CD14-positive monocyte (primary cell): ENCODE data around the gene MACROD2. TPM values are rescaled to one million over a fixed set of nuclear protein-coding genes. Genes with fewer than 3 reads are reported as not detected.

Experiments used
- DNase-seq, 3 donors: peaks; one replicate each; pipeline ENCODE4 v3.0.0-alpha.2; 2011 to 2022
- H2AFZ ChIP-seq: 2 replicates; pipeline ENCODE4 v1.6.0; 2012; ENCODE audit warnings: mild to moderate bottlenecking, low read depth, low read length, inconsistent platforms; ENCODE audit not compliant: insufficient read depth, poor library complexity, severe bottlenecking
- H3K27ac ChIP-seq, 2 donors: 1 replicate in 1 of 2; 2 replicates in 1 of 2; pipeline ENCODE4 v1.5.1; 2012 to 2013; ENCODE audit warnings: low read length in 2 of 2, control low read depth in 1 of 2, inconsistent platforms in 1 of 2, low read depth in 1 of 2, mild to moderate bottlenecking in 1 of 2
- H3K27me3 ChIP-seq, 2 donors: one replicate each; pipeline versions ENCODE4 v1.6.0 to v1.6.1; 2011 to 2013; ENCODE audit warnings: low read length in 2 of 2; ENCODE audit not compliant: control insufficient read depth in 2 of 2, insufficient read depth in 2 of 2
- H3K36me3 ChIP-seq, 2 donors: replicated peaks in 1 of 2; 1 replicate in 1 of 2; 2 replicates in 1 of 2; pipeline versions ENCODE4 v1.5.1 to v1.6.1; 2012 to 2013; ENCODE audit warnings: low read length in 2 of 2, control low read depth in 1 of 2, inconsistent platforms in 1 of 2, mild to moderate bottlenecking in 1 of 2; ENCODE audit not compliant: insufficient read depth in 2 of 2, control insufficient read depth in 1 of 2
- H3K4me1 ChIP-seq, 2 donors: 1 replicate in 1 of 2; 2 replicates in 1 of 2; pipeline versions ENCODE4 v1.5.1 to v1.6.1; 2012 to 2013; ENCODE audit warnings: low read length in 2 of 2, control low read depth in 1 of 2, inconsistent platforms in 1 of 2, mild to moderate bottlenecking in 1 of 2, moderate library complexity in 1 of 2; ENCODE audit not compliant: insufficient read depth in 2 of 2, control insufficient read depth in 1 of 2
- H3K4me2 ChIP-seq: replicated peaks from 2 replicates; pipeline ENCODE3; 2012; ENCODE audit warnings: low read length, moderate library complexity, mild to moderate bottlenecking; ENCODE audit not compliant: poor library complexity, severe bottlenecking; ENCODE audit errors: extremely low read depth
- H3K4me3 ChIP-seq, 3 experiments: fragments of 200-600 bp in 1 of 3; sonication (generic) in 1 of 3; replicated peaks in 1 of 3; 1 replicate in 2 of 3; 2 replicates in 1 of 3; pipeline ENCODE4 v1.5.1; 2011 to 2013; ENCODE audit warnings: low read length in 3 of 3, mild to moderate bottlenecking in 3 of 3, control low read depth in 2 of 3, low read depth in 2 of 3, inconsistent platforms in 1 of 3, moderate library complexity in 1 of 3
- H3K79me2 ChIP-seq: 2 replicates; pipeline ENCODE4 v1.6.0; 2012; ENCODE audit warnings: mild to moderate bottlenecking, control low read depth, inconsistent platforms, low read length, moderate library complexity; ENCODE audit not compliant: insufficient read depth
- H3K9ac ChIP-seq: 2 replicates; pipeline ENCODE4 v1.6.0; 2017; ENCODE audit warnings: low read length, mild to moderate bottlenecking; ENCODE audit not compliant: insufficient read depth, poor library complexity, severe bottlenecking
- H3K9me3 ChIP-seq, 2 donors: replicated peaks in 1 of 2; 1 replicate in 1 of 2; 2 replicates in 1 of 2; pipeline versions ENCODE4 v1.5.1 to v1.6.1; 2012 to 2013; ENCODE audit warnings: low read length in 2 of 2, control low read depth in 1 of 2; ENCODE audit not compliant: control insufficient read depth in 1 of 2, insufficient read depth in 1 of 2
- H4K20me1 ChIP-seq: 2 replicates; pipeline ENCODE4 v1.6.0; 2012; ENCODE audit warnings: mild to moderate bottlenecking, low read length, control low read depth, moderate library complexity; ENCODE audit not compliant: insufficient read depth
- H3K27ac Mint-ChIP-seq, 7 donors: one replicate each; pipeline ENCODE4 v1.8.0; 2020; ENCODE audit warnings: mild to moderate bottlenecking in 7 of 7, mixed read lengths in 7 of 7, moderate library complexity in 6 of 7, inconsistent platforms in 2 of 7
- H3K27me3 Mint-ChIP-seq, 3 donors: one replicate each; pipeline ENCODE4 v1.8.0; 2021 to 2022; ENCODE audit warnings: low read depth in 3 of 3, mild to moderate bottlenecking in 3 of 3, mixed read lengths in 3 of 3, moderate library complexity in 3 of 3, inconsistent platforms in 1 of 3
- H3K36me3 Mint-ChIP-seq, 2 donors: one replicate each; pipeline ENCODE4 v1.8.0; 2020; ENCODE audit warnings: mixed read lengths in 2 of 2, inconsistent platforms in 1 of 2, mild to moderate bottlenecking in 1 of 2
- H3K4me1 Mint-ChIP-seq: one replicate; pipeline ENCODE4 v1.8.0; 2020; ENCODE audit warnings: mild to moderate bottlenecking, mixed read lengths
- H3K4me3 Mint-ChIP-seq, 2 donors: one replicate each; pipeline ENCODE4 v1.8.0; 2020; ENCODE audit warnings: mild to moderate bottlenecking in 2 of 2, mixed read lengths in 2 of 2, moderate library complexity in 1 of 2
- H3K9me3 Mint-ChIP-seq, 7 donors: one replicate each; pipeline ENCODE4 v1.8.0; 2020 to 2022; ENCODE audit warnings: mixed read lengths in 7 of 7, mild to moderate bottlenecking in 6 of 7, moderate library complexity in 6 of 7, inconsistent platforms in 2 of 7
- WGBS: methylation state at CpG from one replicate; pipeline ENCODE4 v1.1.5; 2013; ENCODE audit warnings: missing lambda C conversion rate; ENCODE audit not compliant: insufficient coverage; 5-methylcytosine and 5-hydroxymethylcytosine counted together
- intact Hi-C, 2 donors: fragments of 100-400 bp; cut with micrococcal nuclease; formaldehyde crosslinking; loops; one replicate each; pipeline versions ENCODE4 v1.15.0 to v1.15.1; 2023
- polyA plus RNA-seq, 3 donors: library from polyadenylated mRNA; depleted of rRNA in 1 of 3; unstranded in 2 of 3; stranded (reverse) in 1 of 3; fragments of 300-500 nt in 2 of 3; fragments of >200 nt in 1 of 3; fragmentation: Illumina TruSeq in 2 of 3; gene quantifications; 1 replicate in 2 of 3; 2 replicates in 1 of 3; pipeline ENCODE4 v1.2.3, GENCODE V29; 2012 to 2021
- TF ChIP-seq, protein P1 (sequence below): fragments of 200-600 bp; IDR thresholded peaks from one replicate; pipeline ENCODE4 v1.8.0; 2022; ENCODE audit warnings: antibody characterized with exemption, mild to moderate bottlenecking

Gene MACROD2
- polyA plus RNA-seq, 3 donors = 0.23 TPM; not detected in 2

DNA sequence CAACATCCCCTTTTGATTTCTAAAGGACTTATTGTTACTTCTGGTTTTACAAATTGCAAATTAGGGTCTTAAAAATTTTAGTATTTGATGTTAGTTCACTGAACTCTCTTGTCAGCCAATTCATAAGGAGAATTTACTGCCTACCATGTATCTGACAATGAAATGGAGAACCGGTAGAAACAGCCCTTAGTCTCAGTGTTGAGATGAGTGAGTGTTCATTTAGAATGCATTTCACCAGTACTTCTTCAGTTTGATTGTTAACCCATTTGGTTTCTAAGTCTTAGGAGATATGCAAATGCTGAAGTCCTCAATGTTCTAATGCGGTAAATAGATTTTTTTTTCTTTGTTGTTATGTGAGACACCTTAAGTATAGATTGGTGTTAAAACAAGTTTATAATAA, 958.4 kb downstream of the MACROD2 start:
- TF ChIP-seq, protein P1, sequence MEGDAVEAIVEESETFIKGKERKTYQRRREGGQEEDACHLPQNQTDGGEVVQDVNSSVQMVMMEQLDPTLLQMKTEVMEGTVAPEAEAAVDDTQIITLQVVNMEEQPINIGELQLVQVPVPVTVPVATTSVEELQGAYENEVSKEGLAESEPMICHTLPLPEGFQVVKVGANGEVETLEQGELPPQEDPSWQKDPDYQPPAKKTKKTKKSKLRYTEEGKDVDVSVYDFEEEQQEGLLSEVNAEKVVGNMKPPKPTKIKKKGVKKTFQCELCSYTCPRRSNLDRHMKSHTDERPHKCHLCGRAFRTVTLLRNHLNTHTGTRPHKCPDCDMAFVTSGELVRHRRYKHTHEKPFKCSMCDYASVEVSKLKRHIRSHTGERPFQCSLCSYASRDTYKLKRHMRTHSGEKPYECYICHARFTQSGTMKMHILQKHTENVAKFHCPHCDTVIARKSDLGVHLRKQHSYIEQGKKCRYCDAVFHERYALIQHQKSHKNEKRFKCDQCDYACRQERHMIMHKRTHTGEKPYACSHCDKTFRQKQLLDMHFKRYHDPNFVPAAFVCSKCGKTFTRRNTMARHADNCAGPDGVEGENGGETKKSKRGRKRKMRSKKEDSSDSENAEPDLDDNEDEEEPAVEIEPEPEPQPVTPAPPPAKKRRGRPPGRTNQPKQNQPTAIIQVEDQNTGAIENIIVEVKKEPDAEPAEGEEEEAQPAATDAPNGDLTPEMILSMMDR = no peak
- H3K36me3 Mint-ChIP-seq = no peaks in the 10 kb centered on the region
- Histone ChIP-seq H3K27ac (no peak overlapping the region), H3K4me1 (no peaks in the 10 kb centered on the region), H3K4me3 (no peak overlapping the region), H3K9me3 (no peaks in the 10 kb centered on the region), H4K20me1 (no peaks in the 10 kb centered on the region), H3K27me3 (no peaks in the 10 kb centered on the region), H3K9ac (no peak overlapping the region), H3K79me2 (no peaks in the 10 kb centered on the region), H2AFZ (no peak overlapping the region), H3K4me2 (no peak overlapping the region), H3K36me3 (no peaks in the 10 kb centered on the region)
- intact Hi-C loops = no loop called here
- H3K4me1 Mint-ChIP-seq = no peaks in the 10 kb centered on the region
- H3K27me3 Mint-ChIP-seq = peaks cover 0 to 2% (median 0%) of the 10 kb centered on the region in 3 donors
- H3K4me3 Mint-ChIP-seq = no peak overlapping the region
- DNase-seq = no peak
- no CpG with 5 or more reads among the region's 2 CpGs for WGBS
- no peak overlapping the region for H3K27ac Mint-ChIP-seq
- H3K9me3 Mint-ChIP-seq = peaks cover 0 to 5% (median 2%) of the 10 kb centered on the region in 7 donors

DNA sequence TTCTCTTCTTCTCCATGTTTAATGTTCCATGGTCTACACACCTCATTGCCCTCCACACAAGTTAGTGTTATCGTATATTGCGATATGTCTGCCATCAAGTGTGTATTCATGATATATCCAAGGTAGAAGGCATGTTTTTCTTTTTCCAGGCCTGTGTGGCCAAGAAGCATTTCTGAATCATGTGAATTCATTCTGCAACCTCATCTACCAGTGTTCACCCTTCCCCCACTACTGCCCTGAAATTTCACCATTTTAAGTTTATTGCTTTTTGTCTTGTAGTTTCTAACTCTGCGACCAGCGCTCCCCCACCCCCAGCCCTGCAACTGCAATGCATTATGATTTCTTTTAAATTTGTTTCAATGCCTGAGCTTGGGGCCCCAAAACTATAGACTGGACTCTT, 960.1 kb downstream of the MACROD2 start:
- Histone ChIP-seq H3K9me3 (no peaks in the 10 kb centered on the region), H3K4me3 (no peak overlapping the region), H4K20me1 (no peaks in the 10 kb centered on the region), H3K4me2 (no peak overlapping the region), H3K9ac (no peak overlapping the region), H3K27me3 (no peaks in the 10 kb centered on the region), H3K36me3 (no peaks in the 10 kb centered on the region), H3K79me2 (no peaks in the 10 kb centered on the region), H2AFZ (no peak overlapping the region), H3K27ac (no peak overlapping the region), H3K4me1 (no peaks in the 10 kb centered on the region)
- H3K4me1 Mint-ChIP-seq = no peaks in the 10 kb centered on the region
- intact Hi-C loops = no loop called here
- DNase-seq = no peak
- peaks cover 1 to 10% (median 5%) of the 10 kb centered on the region in 7 donors for H3K9me3 Mint-ChIP-seq
- TF ChIP-seq, protein P1 = no peak
- no peak overlapping the region for H3K27ac Mint-ChIP-seq
- no peaks in the 10 kb centered on the region for H3K36me3 Mint-ChIP-seq
- H3K27me3 Mint-ChIP-seq = peaks cover 0 to 4% (median 0%) of the 10 kb centered on the region in 3 donors
- WGBS = no CpG with 5 or more reads among the region's 4 CpGs
- H3K4me3 Mint-ChIP-seq = no peak overlapping the region
